GM18511 (cell line): ENCODE results near the gene MARK2.
"Not testable (repeated sequence)": the region's sequence is repeated elsewhere in the genome, so short reads cannot be mapped to it uniquely, and the experiment has no call there.

Experiments used
- ATAC-seq: cut with Tn5 transposase; IDR thresholded peaks from one replicate; pipeline ENCODE4 v1.9.1; 2021; ENCODE audit warnings: mild to moderate bottlenecking, moderate library complexity; ENCODE audit not compliant: unreplicated experiment

The MARK2 gene

DNA sequence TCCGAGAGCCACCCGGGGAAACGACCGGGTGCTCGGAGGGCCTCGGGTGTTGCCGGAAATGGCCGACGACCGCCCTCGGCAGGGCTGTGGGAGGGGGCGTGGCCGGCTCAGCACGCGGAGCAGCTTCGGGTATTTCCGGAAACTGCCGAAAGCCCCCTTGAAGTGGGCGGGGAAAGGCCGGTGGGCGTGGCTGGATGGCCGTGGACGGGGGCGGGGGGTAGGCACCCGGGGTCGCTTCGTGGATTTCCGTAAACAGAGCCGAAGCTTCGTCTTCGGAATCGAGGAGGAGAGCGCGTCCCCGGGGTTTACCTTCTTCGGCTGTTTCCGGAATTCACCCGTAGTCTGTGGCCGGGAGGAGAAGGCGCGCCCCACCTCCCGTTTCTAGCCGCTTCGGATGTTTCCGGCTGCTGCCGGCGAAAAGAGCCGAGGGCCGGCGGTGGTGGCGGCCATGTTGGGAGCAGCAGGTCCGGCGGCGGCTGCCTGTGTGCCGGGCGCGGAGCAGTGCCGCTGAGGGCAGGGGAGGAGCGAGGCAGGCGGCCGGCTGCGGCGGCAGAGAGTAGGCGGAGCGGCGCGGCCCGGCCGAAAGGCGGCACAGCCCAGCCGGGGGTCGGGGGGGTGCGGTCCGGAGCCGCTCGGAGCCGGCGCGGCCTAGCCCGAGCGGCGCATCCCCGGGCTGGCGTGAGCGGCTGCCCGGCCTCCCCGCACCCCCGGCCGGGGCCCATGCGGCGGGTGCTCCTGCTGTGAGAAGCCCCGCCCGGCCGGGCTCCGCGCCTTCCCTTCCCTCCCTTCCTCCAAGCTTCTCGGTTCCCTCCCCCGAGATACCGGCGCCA, at the start of gene MARK2:
TSS of gene MARK2 (plus strand) at position 433 of the 830 bp plus-strand sequence. CDS start at position 830, 397 bp downstream.
- peak; percentile 82 for ATAC-seq

DNA sequence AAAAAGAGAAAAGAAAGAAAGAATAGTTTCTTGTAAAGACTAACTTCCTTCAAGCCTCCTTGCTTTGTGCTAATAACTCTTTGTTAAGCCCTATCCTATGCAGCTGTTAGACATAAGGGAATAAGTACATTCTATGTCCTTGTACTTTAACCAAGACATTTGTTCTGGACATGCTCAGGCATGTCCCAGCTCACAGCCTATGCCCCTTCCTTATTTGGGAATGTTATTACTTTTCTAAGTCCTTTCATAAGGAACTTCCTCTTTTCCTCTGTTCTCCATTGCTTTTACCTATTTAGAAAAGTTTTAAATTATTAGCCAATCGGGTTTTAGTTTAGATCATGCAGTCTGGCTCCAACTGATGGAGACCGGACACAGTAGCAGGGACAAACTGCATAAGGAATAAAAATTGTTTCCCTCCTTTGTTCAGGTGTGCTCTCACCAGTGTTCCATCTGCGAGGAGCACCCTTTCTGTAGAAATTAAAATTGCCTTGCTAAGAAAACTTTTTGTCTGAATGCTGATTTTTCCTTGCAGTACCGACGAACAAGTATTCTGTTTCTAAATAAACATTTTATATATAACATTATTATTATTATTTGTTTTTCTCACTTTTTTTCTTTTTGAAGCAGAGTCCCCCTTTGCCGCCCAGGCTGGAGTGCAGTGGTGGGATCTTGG, 47.3 kb upstream of the MARK2 start:
- no peak for ATAC-seq

DNA sequence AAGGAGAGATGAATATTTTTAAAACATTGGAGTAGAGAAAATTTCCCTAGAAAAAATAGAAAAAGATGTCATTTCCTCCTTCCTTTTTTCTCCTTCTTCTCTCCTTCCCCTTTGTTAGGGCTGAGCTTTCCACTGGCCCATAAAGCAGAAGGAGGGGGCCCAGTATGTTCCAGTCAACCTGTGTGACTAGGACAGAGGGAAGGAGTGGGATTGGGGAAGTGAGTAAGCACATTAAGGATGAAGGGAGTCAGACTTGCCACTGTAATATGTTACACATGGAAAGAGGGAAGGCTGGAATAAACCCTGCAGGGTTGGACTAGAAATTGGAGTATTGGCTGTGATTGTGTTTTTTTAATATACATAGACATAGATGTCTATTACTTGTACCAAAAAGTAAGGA, 45.7 kb upstream of the MARK2 start:
- no peak for ATAC-seq

DNA sequence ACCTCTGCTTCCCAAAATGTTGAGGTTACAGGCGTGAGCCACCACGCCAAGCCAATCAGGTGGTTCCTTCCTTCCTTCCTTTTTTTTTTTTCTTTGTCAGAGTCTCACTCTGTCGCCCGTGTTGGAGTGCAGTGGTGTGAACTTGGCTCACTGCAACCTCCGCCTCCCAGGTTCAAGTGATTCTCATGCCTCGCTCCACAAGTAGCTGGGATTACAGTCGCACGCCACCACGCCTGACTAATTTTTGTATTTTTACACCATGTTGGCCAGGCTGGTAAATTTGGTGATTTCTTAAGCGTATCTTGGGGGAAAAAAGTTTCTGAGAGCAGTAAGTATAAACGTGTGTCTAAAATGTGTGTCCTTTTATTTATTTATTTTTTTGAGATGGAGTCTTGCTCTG, 43.8 kb upstream of the MARK2 start:
- ATAC-seq = no peak

DNA sequence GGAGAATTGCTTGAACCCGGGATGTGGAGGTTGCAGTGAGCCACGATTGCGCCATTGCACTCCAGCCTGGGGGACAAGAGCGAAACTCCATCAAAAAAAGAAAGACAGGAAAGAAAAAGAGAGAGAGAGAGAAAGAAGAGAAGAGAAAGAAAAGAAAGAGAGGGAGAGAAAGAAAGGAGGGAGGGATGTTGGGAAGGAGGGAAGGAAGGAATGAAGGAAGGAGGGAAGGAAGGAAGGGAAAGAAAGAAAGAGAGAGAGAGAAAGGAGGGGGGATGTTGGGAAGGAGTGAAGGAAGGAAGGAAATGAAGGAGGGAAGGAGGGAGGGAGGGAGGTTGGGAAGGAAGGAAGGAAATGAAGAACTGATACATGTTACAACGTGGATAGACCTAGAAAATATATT, 38.0 kb upstream of the MARK2 start:
- ATAC-seq = no peak

GRCh38 chr11:63802637-63803414, 36.1 kb upstream of the MARK2 start:
- no peak for ATAC-seq

GRCh38 chr11:63804259-63804658, 34.7 kb upstream of the MARK2 start:
- no peak for ATAC-seq

DNA sequence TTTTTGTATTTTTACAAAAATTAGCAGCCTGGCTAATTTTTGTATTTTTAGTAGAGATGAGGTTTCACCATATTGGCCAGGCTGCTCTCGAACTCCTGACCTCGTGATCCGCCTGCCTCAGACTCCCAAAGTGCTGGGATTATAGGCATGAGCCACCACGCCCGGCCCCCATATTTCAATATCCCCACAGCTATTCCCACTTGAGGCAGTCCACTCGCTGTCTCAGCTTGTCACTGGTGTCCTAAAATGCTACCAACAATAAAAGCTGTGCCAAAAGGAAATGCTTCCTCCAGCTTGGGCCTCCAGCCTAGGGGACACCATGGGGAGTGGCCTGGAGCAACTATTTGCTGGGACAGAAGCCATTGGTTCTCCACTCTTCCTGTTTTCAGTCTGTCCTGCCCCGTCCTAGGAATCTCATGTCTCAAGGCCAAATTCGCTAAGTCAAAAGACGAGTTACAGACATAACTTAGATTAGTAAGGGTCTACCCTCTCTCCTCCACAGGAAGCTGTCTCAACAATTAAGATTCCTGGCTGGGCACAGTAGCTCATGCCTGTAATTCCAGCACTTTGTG, 33.0 kb upstream of the MARK2 start:
- no peak for ATAC-seq

DNA sequence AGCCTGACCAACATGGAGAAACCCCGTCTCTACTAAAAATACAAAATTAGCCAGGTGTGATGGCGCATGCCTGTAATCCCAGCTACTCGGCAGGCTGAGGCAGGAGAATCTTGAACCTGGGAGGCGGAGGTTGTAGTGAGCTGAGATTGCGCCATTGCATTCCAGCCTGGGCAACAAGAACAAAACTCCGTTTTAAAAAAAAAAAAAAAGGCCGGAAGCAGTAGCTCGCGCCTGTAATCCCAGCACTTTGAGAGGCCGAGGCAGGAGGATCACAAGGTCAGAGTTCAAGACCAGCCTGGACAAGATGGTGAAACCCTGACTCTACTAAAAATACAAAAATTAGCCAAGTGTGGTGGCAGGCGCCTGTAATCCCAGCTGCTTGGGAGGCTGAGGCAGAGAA, 28.5 kb upstream of the MARK2 start:
- ATAC-seq = not testable (repeated sequence)

DNA sequence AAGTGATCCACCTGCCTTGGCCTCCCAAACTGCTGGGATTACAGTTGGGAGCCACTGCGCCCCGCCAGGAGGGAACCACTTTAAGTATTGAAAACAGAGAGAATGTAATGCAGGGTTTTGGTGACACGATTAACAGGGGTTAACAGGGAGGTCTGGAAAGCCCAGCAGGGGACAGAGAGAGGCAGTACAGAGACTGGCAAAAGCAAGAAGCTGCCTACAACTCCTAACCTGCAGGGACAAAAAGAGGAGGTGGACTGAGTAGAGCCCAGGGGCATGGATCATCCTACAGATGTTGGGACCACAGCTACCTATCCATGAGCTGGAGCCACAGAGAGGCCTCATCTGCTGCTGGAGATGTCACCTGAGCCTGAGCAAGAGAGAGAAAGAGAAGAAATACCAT, 27.4 kb upstream of the MARK2 start:
- no peak for ATAC-seq

GRCh38 chr11:63813035-63813562, 25.8 kb upstream of the MARK2 start, which contains the start of gene SPINDOC:
TSS of gene SPINDOC (plus strand) at chr11:63813456. CDS start at chr11:63813687, 231 bp downstream.
- peak; percentile 85 for ATAC-seq

GRCh38 chr11:63813563-63814382, 25.1 kb upstream of the MARK2 start:
- ATAC-seq = peak; percentile 51

DNA sequence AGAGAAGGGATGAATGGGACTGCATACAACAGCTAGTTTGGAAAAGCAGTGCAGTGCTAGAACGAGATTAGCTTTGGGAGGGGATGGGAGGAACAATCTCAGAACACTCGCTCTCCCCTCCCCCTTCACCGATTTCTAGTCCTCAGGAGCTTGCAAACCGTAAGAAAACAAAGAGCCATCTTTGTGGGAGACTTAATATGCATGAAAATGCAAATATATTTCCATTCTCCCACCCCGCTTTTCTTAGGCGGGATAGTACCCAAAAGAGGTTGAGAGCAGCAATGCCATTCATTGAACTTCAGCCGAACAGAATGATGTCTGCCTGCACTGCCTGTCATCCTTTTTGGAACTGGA, 24.6 kb upstream of the MARK2 start:
- no peak for ATAC-seq

GRCh38 chr11:63816166-63816565, 22.7 kb upstream of the MARK2 start:
- no peak for ATAC-seq

GRCh38 chr11:63816732-63817131, 22.2 kb upstream of the MARK2 start:
- ATAC-seq = no peak

GRCh38 chr11:63817758-63818498, 21.0 kb upstream of the MARK2 start:
- no peak for ATAC-seq

DNA sequence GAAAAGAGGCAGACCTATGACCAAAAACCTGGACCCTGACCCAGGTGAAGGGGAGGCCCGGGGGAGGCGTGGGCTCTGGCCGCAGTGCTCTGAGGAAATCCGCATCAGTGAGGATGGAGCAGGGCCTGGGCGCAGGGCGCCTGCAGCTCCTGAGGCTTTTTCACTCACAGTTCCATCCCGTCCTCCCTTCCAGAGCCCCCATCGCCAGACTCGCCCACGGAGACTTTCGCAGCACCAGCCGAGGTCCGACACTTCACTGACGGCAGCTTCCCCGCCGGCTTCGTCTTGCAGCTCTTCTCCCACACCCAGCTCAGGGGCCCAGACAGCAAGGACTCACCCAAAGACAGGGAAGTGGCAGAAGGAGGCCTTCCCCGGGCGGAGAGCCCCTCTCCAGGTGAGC, 20.3 kb upstream of the MARK2 start:
- no peak for ATAC-seq

- no peak for ATAC-seq
These were observed 17.5 kb upstream of the MARK2 start for GRCh38 chr11:63821411-63821810.

- no peak for ATAC-seq
These were observed 12.3 kb upstream of the MARK2 start for GRCh38 chr11:63826471-63827190.
